Measurements from ENCODE around the gene SIX5. TPM values are rescaled to one million over a fixed set of nuclear protein-coding genes. Genes with fewer than 3 reads are reported as not detected.

SIX5 gene
- total and polyA plus RNA-seq, 9 of the 15 experiments (the other 6 are each of a cell fraction or from before 2014, with no cell fraction given), result 1.4 to 17.2 (median 7.4) TPM; not detected in 2

GRCh38 chr19:45768984-45769782 lies at the start of gene SIX5 (continued):
- TF ChIP-seq, protein P1, sequence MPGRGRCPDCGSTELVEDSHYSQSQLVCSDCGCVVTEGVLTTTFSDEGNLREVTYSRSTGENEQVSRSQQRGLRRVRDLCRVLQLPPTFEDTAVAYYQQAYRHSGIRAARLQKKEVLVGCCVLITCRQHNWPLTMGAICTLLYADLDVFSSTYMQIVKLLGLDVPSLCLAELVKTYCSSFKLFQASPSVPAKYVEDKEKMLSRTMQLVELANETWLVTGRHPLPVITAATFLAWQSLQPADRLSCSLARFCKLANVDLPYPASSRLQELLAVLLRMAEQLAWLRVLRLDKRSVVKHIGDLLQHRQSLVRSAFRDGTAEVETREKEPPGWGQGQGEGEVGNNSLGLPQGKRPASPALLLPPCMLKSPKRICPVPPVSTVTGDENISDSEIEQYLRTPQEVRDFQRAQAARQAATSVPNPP (IDR thresholded peaks at IDR 0.05; ENCODE audit: borderline replicate concordance, insufficient read depth, insufficient read length), result no peak
- TF ChIP-seq ZSCAN32 (CRISPR knock-in tag; IDR thresholded peaks at IDR 0.05) (no peak), C11orf30 (IDR thresholded peaks at IDR 0.05; ENCODE audit: low read depth) (no peak), SMAD1 (IDR thresholded peaks at IDR 0.05; ENCODE audit: low read depth, low read length, partially characterized antibody) (no peak), NONO (IDR thresholded peaks at IDR 0.05; ENCODE audit: low read depth in 2 of 2, low read length in 1 of 2) (no peak), SAFB (IDR thresholded peaks at IDR 0.05; ENCODE audit: borderline replicate concordance, low read depth, low read length) (no peak), ZNF324 (CRISPR knock-in tag; IDR thresholded peaks at IDR 0.05) (no peak), SREBF1 (IDR thresholded peaks at IDR 0.05; ENCODE audit: borderline replicate concordance, low read depth, low read length) (no peak), NCOA4 (IDR thresholded peaks at IDR 0.05; ENCODE audit: partially characterized antibody) (no peak), ZNF174 (CRISPR knock-in tag; IDR thresholded peaks at IDR 0.05) (0 out of 2 replicates have a peak, but pooled peaks have one; percentile 29), ZNF76 (CRISPR knock-in tag; IDR thresholded peaks at IDR 0.05; ENCODE audit: borderline replicate concordance) (no peak; the same call in 1 of the 2 replicates), FIP1L1 (IDR thresholded peaks at IDR 0.05; ENCODE audit: low read depth, low read length, poor library complexity, severe bottlenecking) (peak; percentile 84), ZNF668 (CRISPR knock-in tag; IDR thresholded peaks at IDR 0.05) (no peak), MEIS2 (IDR thresholded peaks at IDR 0.05; ENCODE audit: partially characterized antibody) (peak; percentile 91), E2F6 (IDR thresholded peaks at IDR 0.05; ENCODE audit: borderline replicate concordance in 1 of 2, extremely low read depth in 1 of 2, insufficient read depth in 1 of 2, insufficient read length in 1 of 2, low read depth in 1 of 2, low read length in 1 of 2, poor library complexity in 1 of 2, severe bottlenecking in 1 of 2) (peak; percentile 60 to 79), ZBTB17 (CRISPR knock-in tag; IDR thresholded peaks at IDR 0.05) (peak; percentile 72; the same call in 1 of the 2 replicates), ZNF316 (IDR thresholded peaks at IDR 0.05) (no peak), HDAC6 (IDR thresholded peaks at IDR 0.05; ENCODE audit: low read depth, low read length) (no peak), NKRF (IDR thresholded peaks at IDR 0.05; ENCODE audit: borderline replicate concordance) (peak; percentile 65), HMGN3 (IDR thresholded peaks at IDR 0.05; ENCODE audit: borderline replicate concordance, extremely low read depth, insufficient read length, low read depth, low read length) (peak; percentile 99)
- TF ChIP-seq, protein P2, sequence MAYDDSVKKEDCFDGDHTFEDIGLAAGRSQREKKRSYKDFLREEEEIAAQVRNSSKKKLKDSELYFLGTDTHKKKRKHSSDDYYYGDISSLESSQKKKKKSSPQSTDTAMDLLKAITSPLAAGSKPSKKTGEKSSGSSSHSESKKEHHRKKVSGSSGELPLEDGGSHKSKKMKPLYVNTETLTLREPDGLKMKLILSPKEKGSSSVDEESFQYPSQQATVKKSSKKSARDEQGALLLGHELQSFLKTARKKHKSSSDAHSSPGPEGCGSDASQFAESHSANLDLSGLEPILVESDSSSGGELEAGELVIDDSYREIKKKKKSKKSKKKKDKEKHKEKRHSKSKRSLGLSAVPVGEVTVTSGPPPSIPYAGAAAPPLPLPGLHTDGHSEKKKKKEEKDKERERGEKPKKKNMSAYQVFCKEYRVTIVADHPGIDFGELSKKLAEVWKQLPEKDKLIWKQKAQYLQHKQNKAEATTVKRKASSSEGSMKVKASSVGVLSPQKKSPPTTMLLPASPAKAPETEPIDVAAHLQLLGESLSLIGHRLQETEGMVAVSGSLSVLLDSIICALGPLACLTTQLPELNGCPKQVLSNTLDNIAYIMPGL (CRISPR knock-in tag; IDR thresholded peaks at IDR 0.05), result no peak
